ENCODE data around the gene FUBP1. TPM values are rescaled to one million over a fixed set of nuclear protein-coding genes. Genes with fewer than 3 reads are reported as not detected.

The FUBP1 gene
- total and polyA plus RNA-seq, 2 donors (not counting 3 experiments of a cell fraction or from before 2014, with no cell fraction given): 112 to 166 TPM

DNA sequence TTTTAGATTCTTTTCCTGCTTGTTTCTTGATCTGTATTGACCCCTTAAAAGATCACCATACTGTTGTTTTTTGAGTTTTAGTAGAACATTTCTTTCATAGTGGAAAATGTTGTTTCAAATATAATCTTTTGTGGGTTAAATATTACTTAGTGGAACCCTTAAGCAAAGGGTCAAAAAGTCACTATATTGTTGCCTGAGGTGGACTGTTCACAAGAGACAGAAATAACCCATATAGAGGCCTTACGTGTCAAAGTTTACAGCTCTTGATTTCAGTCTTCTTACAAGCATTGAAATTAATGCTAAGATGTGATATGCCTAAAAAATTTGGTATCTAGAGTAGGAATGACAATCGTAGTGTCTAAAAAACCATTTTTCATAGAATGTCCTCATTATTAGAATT is 32.2 kb upstream of the FUBP1 start:
- peak overlapping the region; percentile 100 for H3K4me2 ChIP-seq (ENCODE audit: insufficient read depth, low read length)
- H3K4me1 ChIP-seq (ENCODE audit: control insufficient read depth, extremely low read depth, insufficient read depth, low read length): peaks cover 29% of the 10 kb centered on the region
- TF ChIP-seq FOS (IDR thresholded peaks at IDR 0.05; ENCODE audit: borderline replicate concordance, insufficient read depth, low read length) (no peak), POLR2A (IDR thresholded peaks at IDR 0.05; ENCODE audit: low read depth, low read length) (no peak), MAX (IDR thresholded peaks at IDR 0.05; ENCODE audit: insufficient read depth, insufficient read length) (no peak), EZH2 (IDR thresholded peaks at IDR 0.05; ENCODE audit: borderline replicate concordance, low read depth, low read length, severe bottlenecking) (no peak), GATA2 (IDR thresholded peaks at IDR 0.05; ENCODE audit: insufficient read depth, insufficient read length, low read depth, low read length) (no peak), CTCF (IDR thresholded peaks at IDR 0.05; ENCODE audit: extremely low read depth in 1 of 2, insufficient read depth in 1 of 2, low read depth in 1 of 2, low read length in 2 of 2) (no peak), MYC (IDR thresholded peaks at IDR 0.05; ENCODE audit: low read depth, low read length) (no peak), POLR2AphosphoS5 (IDR thresholded peaks at IDR 0.05; ENCODE audit: insufficient read depth, low read depth, low read length) (no peak), JUN (IDR thresholded peaks at IDR 0.05; ENCODE audit: borderline replicate concordance, insufficient read depth, insufficient read length, low read depth) (no peak)
- H2AFZ ChIP-seq (ENCODE audit: low read depth, low read length): no peak overlapping the region
- H3K9me3 ChIP-seq (replicated peaks; ENCODE audit: control insufficient read depth, insufficient read depth, low read length): no peaks in the 10 kb centered on the region
- CTCF ChIA-PET: interaction anchor here (1.0 to 15.7 kb wide), 4 partner anchors 9 to 103 kb away, joined by 3 to 250 read pairs (median 4); no protein-coding TSS in a partner anchor
- H3K4me3 ChIP-seq (replicated peaks in 1 of 3; ENCODE audit: insufficient read depth in 1 of 3, low read depth in 1 of 3, low read length in 3 of 3): peak overlapping the region; percentile 28 to 99 (median 69)
- peaks cover 89% of the 10 kb centered on the region for H3K79me2 ChIP-seq (ENCODE audit: control insufficient read depth, insufficient read depth, low read length)
- H3K9me1 ChIP-seq (replicated peaks; ENCODE audit: control insufficient read depth, extremely low read depth, insufficient read depth, low read length): peaks cover 3% of the 10 kb centered on the region
- no peaks in the 10 kb centered on the region for H3K27me3 ChIP-seq (ENCODE audit: control insufficient read depth in 2 of 2, insufficient read depth in 2 of 2, low read length in 2 of 2)
- peak overlapping the region; percentile 98 for H3K9ac ChIP-seq (replicated peaks; ENCODE audit: extremely low read depth, insufficient read depth, low read length)
- H4K20me1 ChIP-seq (replicated peaks; ENCODE audit: control insufficient read depth, extremely low read depth, insufficient read depth, low read length): peaks cover 9% of the 10 kb centered on the region
- DNase-seq (ENCODE audit: low read depth, low spot score) (peak; percentile 25), FAIRE-seq (no peak)
- intact Hi-C loops (cut with micrococcal nuclease) (no loop called here), dilution Hi-C loops (cut with MboI; ENCODE audit: extremely low pct_ligation_motif_present, low sequenced_read_pairs) (no loop called here)
- H3K27ac ChIP-seq (ENCODE audit: insufficient read depth, low read depth, low read length): peak overlapping the region; percentile 20
- H3K36me3 ChIP-seq (ENCODE audit: control insufficient read depth in 2 of 2, extremely low read depth in 1 of 2, insufficient read depth in 2 of 2, low read length in 2 of 2): peaks cover 11 to 21% of the 10 kb centered on the region in 2 experiments
- POLR2A ChIA-PET: interaction anchor here (0.5 to 2.1 kb wide), 5 partner anchors 25 to 91 kb away, joined by 3 to 6 read pairs (median 4); partner anchors contain the start of gene FUBP1
- no TSS peak for BruUV-seq (replicated peaks)
